ENCODE results near the gene SPPL2C.
"Not testable (repeated sequence)": the region's sequence is repeated elsewhere in the genome, so short reads cannot be mapped to it uniquely, and the experiment has no call there.

GRCh38 chr17:45862127-45862526, 17.4 kb downstream of the SPPL2C start:
- not testable (repeated sequence) for TF ChIP-seq CTCF (IDR thresholded peaks at IDR 0.05; ENCODE audit: low read depth, low read length); EZH2phosphoT487 (IDR thresholded peaks at IDR 0.05; ENCODE audit: low read depth)

Data from OCI-LY3 (cell line).